Loucy (cell line): ENCODE measurements around the gene NECTIN3.

Experiments used
- EZH2phosphoT487 ChIP-seq: fragments of 200-600 bp; IDR thresholded peaks from 2 replicates; pipeline ENCODE4 v1.6.1; 2018; ENCODE audit warnings: antibody characterized with exemption, mild to moderate bottlenecking, moderate library complexity, borderline replicate concordance
- TF ChIP-seq, protein P1 (sequence below): fragments of 200-600 bp; sonication (generic); conservative IDR thresholded peaks from 2 replicates; pipeline ENCODE4 v1.5.1; 2014; ENCODE audit warnings: mild to moderate bottlenecking, antibody characterized with exemption, low read length

DNA sequence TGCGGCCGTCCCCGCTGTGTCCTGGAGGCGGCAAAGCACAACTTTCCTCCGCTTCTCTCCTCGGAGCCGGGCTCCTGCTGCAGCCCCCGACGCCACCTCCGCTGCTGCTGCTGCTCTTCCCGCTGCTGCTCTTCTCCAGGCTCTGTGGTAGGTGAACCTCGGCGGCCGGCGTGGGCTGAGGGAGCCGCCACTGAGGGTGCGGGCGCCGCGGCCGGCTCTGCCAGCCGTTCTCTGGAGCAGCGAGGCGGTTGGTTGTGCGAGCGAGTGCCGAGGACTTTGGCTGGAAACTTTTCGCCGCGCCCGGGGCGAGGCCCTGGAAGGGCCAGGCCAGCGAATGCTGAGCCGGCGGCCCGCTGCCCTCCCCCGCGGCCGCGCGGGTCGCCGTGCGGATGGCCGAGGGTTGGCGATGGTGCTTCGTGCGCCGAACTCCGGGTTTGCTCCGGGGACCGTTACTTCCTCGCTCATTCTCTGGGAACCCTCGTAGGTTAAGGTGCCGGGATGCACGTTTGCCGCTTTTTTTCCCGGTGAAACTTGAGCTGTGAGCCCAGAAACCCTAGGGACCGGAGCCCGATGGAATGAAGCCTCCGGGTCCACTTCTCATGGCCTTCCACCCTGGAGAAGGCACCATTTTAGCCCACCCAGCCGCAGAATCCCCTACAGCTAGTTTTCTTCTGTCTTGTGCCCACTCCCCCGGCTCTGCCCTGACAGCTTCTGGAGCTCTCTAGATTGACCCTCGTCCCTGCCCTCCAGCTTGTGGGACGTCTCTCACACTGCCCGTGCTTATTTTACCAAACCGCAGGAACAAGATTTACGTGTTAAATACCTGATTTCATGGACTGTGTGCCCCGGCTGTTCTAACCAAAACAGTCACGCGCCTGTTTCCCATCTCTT, 660 bp downstream of the NECTIN3 start:
- TF ChIP-seq, protein P1, sequence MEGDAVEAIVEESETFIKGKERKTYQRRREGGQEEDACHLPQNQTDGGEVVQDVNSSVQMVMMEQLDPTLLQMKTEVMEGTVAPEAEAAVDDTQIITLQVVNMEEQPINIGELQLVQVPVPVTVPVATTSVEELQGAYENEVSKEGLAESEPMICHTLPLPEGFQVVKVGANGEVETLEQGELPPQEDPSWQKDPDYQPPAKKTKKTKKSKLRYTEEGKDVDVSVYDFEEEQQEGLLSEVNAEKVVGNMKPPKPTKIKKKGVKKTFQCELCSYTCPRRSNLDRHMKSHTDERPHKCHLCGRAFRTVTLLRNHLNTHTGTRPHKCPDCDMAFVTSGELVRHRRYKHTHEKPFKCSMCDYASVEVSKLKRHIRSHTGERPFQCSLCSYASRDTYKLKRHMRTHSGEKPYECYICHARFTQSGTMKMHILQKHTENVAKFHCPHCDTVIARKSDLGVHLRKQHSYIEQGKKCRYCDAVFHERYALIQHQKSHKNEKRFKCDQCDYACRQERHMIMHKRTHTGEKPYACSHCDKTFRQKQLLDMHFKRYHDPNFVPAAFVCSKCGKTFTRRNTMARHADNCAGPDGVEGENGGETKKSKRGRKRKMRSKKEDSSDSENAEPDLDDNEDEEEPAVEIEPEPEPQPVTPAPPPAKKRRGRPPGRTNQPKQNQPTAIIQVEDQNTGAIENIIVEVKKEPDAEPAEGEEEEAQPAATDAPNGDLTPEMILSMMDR, result no peak
- no peak for TF ChIP-seq EZH2phosphoT487
